ENCODE data around the gene TMCO1.

GRCh38 chr1:165686971-165687433, 81.7 kb downstream of the TMCO1 start:
- TF ChIP-seq CTCF (conservative IDR thresholded peaks at IDR 0.05): no peak
- no peak for TF ChIP-seq ZFX (IDR thresholded peaks at IDR 0.05)

Data from C4-2B (cell line).